Osteocyte (in vitro differentiated cells): ENCODE data around the gene MYPOP. TPM values are rescaled to one million over a fixed set of nuclear protein-coding genes. Genes with fewer than 3 reads are reported as not detected.
A peak's percentile ranks its signal among the peaks of the same experiment; 100 is the strongest.

ENCODE experiments used
- DNase-seq: peaks from one replicate; pipeline ENCODE4 v3.0.0; 2021; ENCODE audit warnings: mixed read lengths; ENCODE audit not compliant: unreplicated experiment; ENCODE audit errors: extremely low spot score
- H3K27ac Mint-ChIP-seq: one replicate; pipeline ENCODE4 v1.8.0; 2021; ENCODE audit warnings: mild to moderate bottlenecking, mixed read lengths; ENCODE audit not compliant: unreplicated experiment
- H3K27me3 Mint-ChIP-seq: one replicate; pipeline ENCODE4 v1.8.0; 2021; ENCODE audit warnings: mixed read lengths; ENCODE audit not compliant: unreplicated experiment
- H3K36me3 Mint-ChIP-seq: one replicate; pipeline ENCODE4 v1.8.0; 2021; ENCODE audit warnings: mixed read lengths; ENCODE audit not compliant: unreplicated experiment
- H3K4me1 Mint-ChIP-seq: one replicate; pipeline ENCODE4 v1.8.0; 2021; ENCODE audit warnings: mixed read lengths; ENCODE audit not compliant: unreplicated experiment
- H3K4me3 Mint-ChIP-seq: one replicate; pipeline ENCODE4 v1.8.0; 2021; ENCODE audit warnings: mild to moderate bottlenecking, moderate library complexity, mixed read lengths; ENCODE audit not compliant: unreplicated experiment
- H3K9me3 Mint-ChIP-seq: one replicate; pipeline ENCODE4 v1.8.0; 2021; ENCODE audit warnings: mixed read lengths; ENCODE audit not compliant: unreplicated experiment
- total RNA-seq: library from RNA; stranded (reverse); gene quantifications from 2 replicates; pipeline ENCODE4 v1.2.1, GENCODE V29; 2021
- TF ChIP-seq, protein P1 (sequence below): fragments of 200-600 bp; sonication (generic); IDR thresholded peaks from 2 replicates; pipeline ENCODE4 v1.5.0; 2021; ENCODE audit warnings: antibody characterized with exemption, mild to moderate bottlenecking, moderate library complexity

The MYPOP gene
- total RNA-seq, 1 donor from 2014 or later: 10.4 TPM

DNA sequence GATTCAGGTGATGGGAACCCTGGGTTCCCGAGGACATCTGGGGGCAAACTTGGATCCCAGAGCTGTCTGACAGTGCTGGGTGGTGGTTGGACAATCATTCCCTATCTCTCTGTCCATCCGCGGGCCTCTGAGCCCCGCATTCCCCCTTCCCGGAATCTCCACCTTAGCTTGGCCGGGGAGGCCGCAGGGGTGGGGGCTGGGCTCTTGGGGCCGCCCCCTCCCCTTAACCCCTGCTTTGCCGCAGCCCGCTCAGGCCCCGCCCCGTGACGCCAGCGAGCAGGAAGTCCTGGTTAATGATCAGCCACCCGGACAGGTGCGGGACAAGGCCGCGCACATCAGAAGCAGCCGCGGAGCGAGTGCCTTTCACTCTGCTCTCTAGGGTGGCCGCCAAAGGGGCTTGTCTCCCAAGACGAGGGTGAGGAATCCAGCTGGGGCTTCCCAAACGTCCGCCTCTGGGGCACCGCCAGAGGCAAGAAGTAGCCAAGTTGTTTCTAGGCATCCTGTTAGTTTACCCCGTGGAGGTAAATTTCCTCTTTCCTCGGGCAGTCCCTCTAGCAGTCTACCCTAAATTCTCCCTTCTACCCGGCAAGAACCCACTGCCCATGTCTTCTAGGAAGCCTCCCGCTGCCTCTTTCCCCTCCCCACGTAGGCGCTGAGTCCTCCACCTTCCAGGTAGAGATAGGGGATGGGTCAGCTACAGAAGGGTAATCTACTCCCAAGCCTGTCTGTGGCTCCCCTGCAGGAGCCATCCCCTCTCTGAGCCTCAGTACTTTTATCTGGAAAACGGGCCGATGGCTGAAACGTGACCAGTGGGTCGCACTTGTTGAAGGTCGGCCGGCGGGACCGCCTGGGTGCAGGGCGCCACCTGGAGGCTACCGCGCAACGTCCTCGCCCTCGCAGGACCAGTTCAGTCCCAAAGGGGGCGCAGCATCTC, 19.5 kb downstream of the MYPOP start:
- peak; percentile 94 for DNase-seq
- Mint-ChIP-seq H3K27me3 (no peaks in the 10 kb centered on the region), H3K4me1 (peaks cover 27% of the 10 kb centered on the region), H3K4me3 (peak overlapping the region; percentile 69), H3K27ac (peak overlapping the region; percentile 57), H3K36me3 (peaks cover 5% of the 10 kb centered on the region), H3K9me3 (no peaks in the 10 kb centered on the region)
- TF ChIP-seq, protein P1, sequence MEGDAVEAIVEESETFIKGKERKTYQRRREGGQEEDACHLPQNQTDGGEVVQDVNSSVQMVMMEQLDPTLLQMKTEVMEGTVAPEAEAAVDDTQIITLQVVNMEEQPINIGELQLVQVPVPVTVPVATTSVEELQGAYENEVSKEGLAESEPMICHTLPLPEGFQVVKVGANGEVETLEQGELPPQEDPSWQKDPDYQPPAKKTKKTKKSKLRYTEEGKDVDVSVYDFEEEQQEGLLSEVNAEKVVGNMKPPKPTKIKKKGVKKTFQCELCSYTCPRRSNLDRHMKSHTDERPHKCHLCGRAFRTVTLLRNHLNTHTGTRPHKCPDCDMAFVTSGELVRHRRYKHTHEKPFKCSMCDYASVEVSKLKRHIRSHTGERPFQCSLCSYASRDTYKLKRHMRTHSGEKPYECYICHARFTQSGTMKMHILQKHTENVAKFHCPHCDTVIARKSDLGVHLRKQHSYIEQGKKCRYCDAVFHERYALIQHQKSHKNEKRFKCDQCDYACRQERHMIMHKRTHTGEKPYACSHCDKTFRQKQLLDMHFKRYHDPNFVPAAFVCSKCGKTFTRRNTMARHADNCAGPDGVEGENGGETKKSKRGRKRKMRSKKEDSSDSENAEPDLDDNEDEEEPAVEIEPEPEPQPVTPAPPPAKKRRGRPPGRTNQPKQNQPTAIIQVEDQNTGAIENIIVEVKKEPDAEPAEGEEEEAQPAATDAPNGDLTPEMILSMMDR: peak; percentile 96

- no peak for DNase-seq
- Mint-ChIP-seq H3K27ac (no peak overlapping the region), H3K9me3 (no peaks in the 10 kb centered on the region), H3K27me3 (no peaks in the 10 kb centered on the region), H3K4me1 (peaks cover 29% of the 10 kb centered on the region), H3K36me3 (peaks cover 5% of the 10 kb centered on the region), H3K4me3 (no peak overlapping the region)
- TF ChIP-seq, protein P1: no peak
Measured at GRCh38 chr19:45881909-45882528, 20.4 kb downstream of the MYPOP start.

DNA sequence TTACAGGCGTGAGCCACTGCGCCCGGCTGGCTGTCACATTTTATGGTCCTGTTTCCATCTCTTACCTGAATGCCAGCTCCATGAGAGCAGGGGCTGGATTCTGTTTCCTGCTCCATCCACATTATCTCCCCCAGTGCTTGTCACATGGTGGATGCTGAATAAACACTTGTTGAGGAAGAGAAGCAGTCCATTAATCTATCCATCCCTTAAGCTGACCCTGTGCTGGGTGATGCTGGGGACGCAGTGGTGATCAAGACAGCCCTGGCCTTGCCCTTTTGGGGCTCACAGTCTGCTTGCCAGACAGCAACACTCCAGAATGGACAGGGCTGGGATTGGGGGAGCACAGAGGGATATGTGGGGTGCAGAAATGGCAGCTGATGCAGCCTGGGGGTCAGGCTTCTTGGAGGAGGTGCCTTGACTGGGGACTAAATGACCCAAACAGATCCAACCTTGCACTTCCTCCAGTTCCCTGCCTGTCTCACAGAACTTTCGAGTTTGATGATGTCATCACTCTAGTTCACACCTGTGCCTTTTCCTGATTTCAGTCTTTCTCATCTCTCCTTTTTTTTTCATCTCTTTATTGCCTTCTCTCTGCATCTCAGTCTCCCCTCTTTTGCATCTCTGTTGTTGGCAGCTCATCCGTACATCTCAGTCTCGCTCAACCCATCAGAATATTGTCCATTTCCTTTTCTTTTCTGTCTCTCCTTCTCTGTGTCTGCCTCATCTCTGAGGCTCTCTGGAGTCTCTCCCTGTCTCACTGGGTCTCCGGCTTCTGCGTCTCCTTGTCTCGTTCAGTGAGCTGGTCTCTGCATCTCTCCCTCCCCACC, 21.1 kb downstream of the MYPOP start:
- no peak for DNase-seq
- no peak overlapping the region for H3K27ac Mint-ChIP-seq
- peaks cover 5% of the 10 kb centered on the region for H3K36me3 Mint-ChIP-seq
- no peaks in the 10 kb centered on the region for H3K9me3 Mint-ChIP-seq
- TF ChIP-seq, protein P1: no peak
- H3K27me3 Mint-ChIP-seq: no peaks in the 10 kb centered on the region
- no peak overlapping the region for H3K4me3 Mint-ChIP-seq
- peaks cover 33% of the 10 kb centered on the region for H3K4me1 Mint-ChIP-seq

DNA sequence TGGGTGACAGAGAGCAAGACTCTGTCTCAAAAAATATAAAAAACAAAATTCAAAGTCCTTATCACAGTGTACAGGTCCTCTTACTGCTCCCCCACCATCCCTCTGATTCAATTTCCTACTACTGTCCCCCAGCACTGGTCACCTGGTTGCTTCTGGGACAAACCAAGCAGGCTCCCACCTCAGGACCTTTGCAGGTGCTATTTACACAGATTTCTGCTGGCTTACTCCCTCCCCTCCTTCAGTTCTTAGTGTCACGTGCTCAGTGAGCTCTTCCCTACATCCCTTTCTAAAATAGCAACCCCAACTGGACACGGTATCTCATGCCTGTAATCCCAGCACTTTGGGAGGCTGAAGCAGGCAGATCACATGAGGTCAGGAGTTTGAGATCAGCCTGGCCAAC, 22.4 kb downstream of the MYPOP start:
- Mint-ChIP-seq H3K4me1 (peaks cover 31% of the 10 kb centered on the region), H3K27me3 (no peaks in the 10 kb centered on the region), H3K27ac (no peak overlapping the region), H3K9me3 (no peaks in the 10 kb centered on the region), H3K4me3 (no peak overlapping the region), H3K36me3 (peaks cover 5% of the 10 kb centered on the region)
- TF ChIP-seq, protein P1: no peak
- no peak for DNase-seq
